ENCODE results near the gene RPUSD3. TPM values are rescaled to one million over a fixed set of nuclear protein-coding genes. Genes with fewer than 3 reads are reported as not detected.

Gene RPUSD3
- total RNA-seq, 1 donor from 2014 or later = 29.6 TPM

Other genes starting within 250 kb of the RPUSD3 start
- 35.5 TPM for gene MTMR14, start 194.5 kb downstream of the RPUSD3 start, total RNA-seq
- not detected for gene CPNE9, start 140.2 kb downstream of the RPUSD3 start, total RNA-seq
- gene BRPF1, start 112.3 kb downstream of the RPUSD3 start, total RNA-seq = 19.8 TPM
- 31.2 TPM for gene OGG1, start 94.1 kb downstream of the RPUSD3 start, total RNA-seq
- 26.9 TPM for gene CAMK1, start 74.1 kb downstream of the RPUSD3 start, total RNA-seq
- 43.1 TPM for gene TADA3, start 51.5 kb downstream of the RPUSD3 start, total RNA-seq
- 117 TPM for gene ARPC4, start 50.9 kb downstream of the RPUSD3 start, total RNA-seq
- 113 TPM for gene TTLL3, start 33.7 kb downstream of the RPUSD3 start, total RNA-seq
- 13.6 TPM for gene CIDEC, start 36.2 kb upstream of the RPUSD3 start, total RNA-seq
- gene JAGN1, start 46.6 kb upstream of the RPUSD3 start, total RNA-seq = 19.7 TPM
- 5.3 TPM for gene IL17RE, start 58.8 kb upstream of the RPUSD3 start, total RNA-seq
- 33.2 TPM for gene IL17RC, start 73.1 kb upstream of the RPUSD3 start, total RNA-seq
- 36.5 TPM for gene CRELD1, start 89.8 kb upstream of the RPUSD3 start, total RNA-seq
- 1.5 TPM for gene PRRT3, start 108.4 kb upstream of the RPUSD3 start, total RNA-seq
- gene EMC3, start 142.8 kb upstream of the RPUSD3 start, total RNA-seq = 51.6 TPM
- 3.8 TPM for gene FANCD2, start 182.4 kb upstream of the RPUSD3 start, total RNA-seq